GM04504 (cell line): ENCODE results near the gene OR6K3.

Experiments
- DNase-seq: peaks from one replicate; pipeline ENCODE4 v3.0.0-alpha.2; 2012; ENCODE audit warnings: low read depth

OR6K3 gene

GRCh38 chr1:158686111-158687009 is 34.2 kb downstream of the OR6K3 start, which contains the start of gene SPTA1:
SPTA1 (minus strand) TSS chr1:158686715; CDS start chr1:158686517, 198 bp downstream.
- DNase-seq, result no peak

DNA sequence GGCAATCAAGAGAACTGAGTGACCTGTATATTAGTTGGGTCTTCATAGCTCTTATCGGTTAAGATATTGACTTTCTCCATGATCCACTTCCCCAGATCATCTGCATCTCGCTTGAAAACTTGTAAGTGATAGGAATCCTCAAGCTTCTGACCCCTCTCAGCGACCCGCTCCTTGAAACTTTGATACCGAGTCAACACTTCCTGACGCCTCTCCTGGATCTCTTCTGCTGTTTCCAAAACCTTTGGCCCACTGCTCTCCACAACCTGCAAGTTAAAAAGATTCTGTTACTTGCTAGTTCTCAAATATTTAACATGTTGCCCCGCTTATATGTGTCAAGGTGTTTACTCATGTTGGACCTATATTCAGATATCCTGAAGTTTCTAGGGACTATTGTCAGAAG is 35.4 kb downstream of the OR6K3 start:
- no peak for DNase-seq

GRCh38 chr1:158681606-158682005 is 38.9 kb downstream of the OR6K3 start:
- DNase-seq, result no peak

GRCh38 chr1:158679289-158679688 is 41.2 kb downstream of the OR6K3 start:
- no peak for DNase-seq

GRCh38 chr1:158675563-158676323 is 44.8 kb downstream of the OR6K3 start:
- DNase-seq, result no peak

DNA sequence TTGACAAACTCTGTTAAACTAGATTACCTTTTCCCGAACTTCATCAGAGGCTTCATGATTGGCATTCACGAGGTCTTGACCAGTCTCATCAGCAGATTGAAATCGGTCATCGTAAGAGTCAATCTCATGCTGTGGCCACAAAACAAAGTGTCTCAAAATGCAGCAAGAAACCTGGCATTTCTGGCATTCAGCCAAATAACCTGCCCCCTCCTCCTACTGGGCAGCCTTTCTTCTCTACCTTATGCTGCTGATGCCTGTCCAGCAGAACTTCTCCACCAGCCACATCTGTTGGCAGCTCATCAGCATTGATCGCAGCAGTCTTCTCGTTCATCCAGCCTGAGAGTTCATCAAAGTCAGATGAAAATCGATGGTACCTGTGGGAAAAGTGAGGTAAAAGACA is 46.2 kb downstream of the OR6K3 start:
- DNase-seq, result no peak
